Activated CD4-positive, alpha-beta T cell treated with anti-CD3 and anti-CD28 coated beads for 24 hours (primary cell): Measurements from ENCODE around the gene MMRN2.

Experiments
- DNase-seq, 2 donors: peaks; one replicate each; pipeline ENCODE4 v3.0.0-alpha.2; 2020; ENCODE audit warnings: low read depth in 2 of 2

Gene MMRN2

GRCh38 chr10:86970162-86970981, 13.0 kb upstream of the MMRN2 start:
- no peak for DNase-seq

- no peak for DNase-seq
Measured at GRCh38 chr10:86969421-86970041, 12.1 kb upstream of the MMRN2 start.

- no peak for DNase-seq
Measured at GRCh38 chr10:86968994-86969355, 11.6 kb upstream of the MMRN2 start.

GRCh38 chr10:86968271-86968993, 11.0 kb upstream of the MMRN2 start, which contains the start of gene ADIRF:
TSS of gene ADIRF (plus strand) at chr10:86968482. CDS start at chr10:86968545, 63 bp downstream.
- no peak for DNase-seq

- no peak for DNase-seq
Measured at GRCh38 chr10:86967481-86967941, 10.1 kb upstream of the MMRN2 start.

- DNase-seq, result no peak
Measured at GRCh38 chr10:86965986-86966654, 8.7 kb upstream of the MMRN2 start.

GRCh38 chr10:86964847-86965190, 7.4 kb upstream of the MMRN2 start:
- DNase-seq, result no peak

GRCh38 chr10:86964061-86964846, 6.8 kb upstream of the MMRN2 start:
- DNase-seq, result no peak

GRCh38 chr10:86963341-86963919, 6.0 kb upstream of the MMRN2 start:
- no peak for DNase-seq

- DNase-seq, result no peak
Measured at GRCh38 chr10:86962981-86963310, 5.5 kb upstream of the MMRN2 start.

GRCh38 chr10:86962136-86962980, 4.9 kb upstream of the MMRN2 start:
- DNase-seq, result no peak

- DNase-seq, result no peak
Measured at GRCh38 chr10:86961481-86962091, 4.2 kb upstream of the MMRN2 start.

- DNase-seq, result no peak
Measured at GRCh38 chr10:86960863-86961434, 3.5 kb upstream of the MMRN2 start.

GRCh38 chr10:86960003-86960862, 2.8 kb upstream of the MMRN2 start:
- no peak for DNase-seq

- no peak for DNase-seq
Measured at GRCh38 chr10:86959737-86960002, 2.3 kb upstream of the MMRN2 start.

GRCh38 chr10:86958901-86959736, 1.7 kb upstream of the MMRN2 start:
- DNase-seq, result no peak

GRCh38 chr10:86958116-86958900, 893 bp upstream of the MMRN2 start, which contains the start of gene SNCG:
TSS of gene SNCG (plus strand) at chr10:86958599. CDS start at chr10:86958698, 99 bp downstream.
- DNase-seq, result no peak
